Endothelial cell of umbilical vein (primary cell): Measurements from ENCODE around the gene PAPLN. TPM values are rescaled to one million over a fixed set of nuclear protein-coding genes. Genes with fewer than 3 reads are reported as not detected.

Experiments
- BruUV-seq: library from RNA; stranded (reverse); fragments of 400-500 nt; replicated peaks from 2 replicates; lab custom pipeline; 2021; lab: Mats Ljungman, UMichigan
- CTCF ChIA-PET: fragments of 300-600, 350-600 bp; sonication (Branson Sonifier 250); formaldehyde crosslinking; loops from one replicate; lab custom pipeline; 2021; ENCODE audit warnings: antibody characterized with exemption, inconsistent platforms; lab: Charles Lee
- POLR2A ChIA-PET: fragments of 300-600, 350-600 bp; sonication (Branson Sonifier 250); formaldehyde crosslinking; loops from one replicate; lab custom pipeline; 2021; ENCODE audit warnings: antibody characterized with exemption, inconsistent platforms; lab: Charles Lee
- DNase-seq: peaks from one replicate; pipeline ENCODE4 v3.0.0-alpha.2; 2011; ENCODE audit warnings: low read depth, low spot score
- FAIRE-seq: peaks from 2 replicates; lab custom pipeline; 2011; peaks lifted over from hg19 to GRCh38; lab: Jason Lieb, UNC
- H2AFZ ChIP-seq: 2 replicates; pipeline ENCODE4 v1.6.0; 2012; ENCODE audit warnings: low read depth, low read length, control low read depth, inconsistent platforms
- H3K27ac ChIP-seq: 2 replicates; pipeline ENCODE4 v1.5.1; 2011; ENCODE audit warnings: low read depth, mild to moderate bottlenecking, control low read depth, low read length, moderate library complexity; ENCODE audit not compliant: insufficient read depth
- H3K27me3 ChIP-seq, 2 experiments: 2 replicates each; pipeline versions ENCODE4 v1.6.0 to v1.6.1; 2011; ENCODE audit warnings: low read length in 2 of 2, mixed read lengths in 1 of 2; ENCODE audit not compliant: control insufficient read depth in 2 of 2, insufficient read depth in 2 of 2
- H3K36me3 ChIP-seq, 2 experiments: 2 replicates in 1 of 2; 3 replicates in 1 of 2; pipeline ENCODE4 v1.5.1; 2011; ENCODE audit warnings: low read length in 2 of 2, mild to moderate bottlenecking in 1 of 2, moderate library complexity in 1 of 2; ENCODE audit not compliant: control insufficient read depth in 2 of 2, insufficient read depth in 2 of 2; ENCODE audit errors: extremely low read depth in 1 of 2
- H3K4me1 ChIP-seq: 3 replicates; pipeline ENCODE4 v1.5.1; 2011; ENCODE audit warnings: mild to moderate bottlenecking, low read length; ENCODE audit not compliant: control insufficient read depth, insufficient read depth; ENCODE audit errors: extremely low read depth
- H3K4me2 ChIP-seq: 2 replicates; pipeline ENCODE4 v1.6.1; 2011; ENCODE audit warnings: low read length, control low read depth, mixed read lengths; ENCODE audit not compliant: insufficient read depth
- H3K4me3 ChIP-seq, 3 experiments: fragments of 200-600 bp in 1 of 3; sonication (generic), shearing (Covaris generic) in 1 of 3; replicated peaks in 1 of 3; 2 replicates each; pipeline ENCODE4 v1.5.1; 2011 to 2016; ENCODE audit warnings: control low read depth in 3 of 3, low read length in 3 of 3, mild to moderate bottlenecking in 2 of 3, inconsistent platforms in 1 of 3, low read depth in 1 of 3, moderate library complexity in 1 of 3; ENCODE audit not compliant: insufficient read depth in 1 of 3
- H3K79me2 ChIP-seq: 2 replicates; pipeline ENCODE4 v1.6.0; 2012; ENCODE audit warnings: low read length, inconsistent platforms; ENCODE audit not compliant: control insufficient read depth, insufficient read depth
- H3K9ac ChIP-seq: replicated peaks from 2 replicates; pipeline ENCODE3; 2011; ENCODE audit warnings: low read length, control low read depth; ENCODE audit not compliant: insufficient read depth; ENCODE audit errors: extremely low read depth
- H3K9me1 ChIP-seq: replicated peaks from 3 replicates; pipeline ENCODE4 v1.6.0; 2011; ENCODE audit warnings: mild to moderate bottlenecking, low read length; ENCODE audit not compliant: control insufficient read depth, insufficient read depth; ENCODE audit errors: extremely low read depth
- H3K9me3 ChIP-seq: replicated peaks from 2 replicates; pipeline ENCODE4 v1.5.1; 2012; ENCODE audit warnings: low read length, inconsistent platforms; ENCODE audit not compliant: control insufficient read depth, insufficient read depth
- H4K20me1 ChIP-seq: replicated peaks from 2 replicates; pipeline ENCODE3; 2011; ENCODE audit warnings: mild to moderate bottlenecking, low read length; ENCODE audit not compliant: control insufficient read depth, insufficient read depth; ENCODE audit errors: extremely low read depth
- EZH2 ChIP-seq: IDR thresholded peaks from 2 replicates; pipeline ENCODE4 v1.6.1; 2012; ENCODE audit warnings: borderline replicate concordance, low read depth, mild to moderate bottlenecking, moderate library complexity, low read length, inconsistent platforms; ENCODE audit not compliant: severe bottlenecking
- GATA2 ChIP-seq: IDR thresholded peaks from 2 replicates; pipeline ENCODE4 v1.7.0; 2011; ENCODE audit warnings: low read depth, mild to moderate bottlenecking, moderate library complexity, mixed read lengths, low read length; ENCODE audit not compliant: insufficient read length, insufficient read depth
- MYC ChIP-seq: IDR thresholded peaks from one replicate; pipeline ENCODE4 v1.6.1; 2011; ENCODE audit warnings: mild to moderate bottlenecking, low read depth, low read length
- dilution Hi-C: fragments of 300-500 bp; cut with MboI; formaldehyde crosslinking; loops from one replicate; pipeline ENCODE4 v1.15.0; 2019; ENCODE audit warnings: low sequenced_read_pairs; ENCODE audit not compliant: extremely low pct_ligation_motif_present
- intact Hi-C: fragments of 100-400 bp; cut with micrococcal nuclease; formaldehyde crosslinking; loops from one replicate; pipeline ENCODE4 v1.10.0; 2022
- polyA plus RNA-seq, 4 experiments: library from polyadenylated mRNA; depleted of rRNA in 3 of 4; stranded (reverse) in 3 of 4; unstranded in 1 of 4; fragments of >200 nt; gene quantifications; 2 replicates each; pipeline versions ENCODE4 v1.2.1 to v1.2.3, GENCODE V29; 2011 to 2012; ENCODE audit warnings: missing spikeins in 1 of 4
- total RNA-seq: library from RNA; stranded (reverse); gene quantifications from 2 replicates; pipeline ENCODE4 v1.2.3, GENCODE V29; 2021
- TF ChIP-seq, protein P1 (sequence below), 2 donors: IDR thresholded peaks; 1 replicate in 1 of 2; 2 replicates in 1 of 2; pipeline ENCODE4 v1.5.1; 2011; ENCODE audit warnings: low read length in 2 of 2, mild to moderate bottlenecking in 2 of 2, moderate library complexity in 2 of 2, control low read depth in 1 of 2, inconsistent platforms in 1 of 2, low read depth in 1 of 2; ENCODE audit not compliant: insufficient read depth in 1 of 2; ENCODE audit errors: extremely low read depth in 1 of 2

The PAPLN gene
- total and polyA plus RNA-seq, 2 donors (not counting 3 experiments of a cell fraction or from before 2014, with no cell fraction given), result 5.5 to 6.4 TPM

DNA sequence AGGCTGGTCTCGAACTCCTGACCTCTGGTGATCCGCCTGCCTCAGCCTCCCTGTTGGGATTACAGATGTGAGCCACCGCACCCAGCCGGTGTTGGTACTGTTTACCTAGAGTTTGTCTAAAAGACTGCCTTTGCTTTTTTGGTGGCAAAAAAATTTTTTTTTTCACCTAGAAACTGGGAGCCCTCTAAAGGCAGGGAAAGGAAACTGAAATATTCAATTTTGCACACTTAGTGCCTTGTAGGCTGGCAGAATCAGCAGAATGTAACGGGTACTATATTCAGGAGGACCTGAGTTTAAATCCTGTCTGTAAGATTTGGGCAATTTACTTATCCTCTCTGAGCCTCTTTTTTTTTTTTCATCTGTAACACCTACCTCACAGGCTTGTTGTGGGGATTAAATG lies 43.6 kb downstream of the PAPLN start:
- intact Hi-C loops, result no loop called here
- POLR2A ChIA-PET, result no interaction called here

More for the DNA sequence above, 43.6 kb downstream of the PAPLN start:
- dilution Hi-C loops, result loop anchor here (25.0 kb wide), 1 partner anchor 181 kb away; the partner anchor contains the start of gene NUMB
- H3K27ac ChIP-seq, result no peak overlapping the region
- H3K9me1 ChIP-seq, result no peaks in the 10 kb centered on the region
- no peak for FAIRE-seq
- no peaks in the 10 kb centered on the region for H3K9me3 ChIP-seq
- no peaks in the 10 kb centered on the region for H3K27me3 ChIP-seq
- H2AFZ ChIP-seq, result no peak overlapping the region
- no peak for DNase-seq
- no peak overlapping the region for H3K4me3 ChIP-seq
- H3K4me1 ChIP-seq, result no peaks in the 10 kb centered on the region
- H3K36me3 ChIP-seq, result peaks cover 16 to 35% of the 10 kb centered on the region in 2 experiments
- no TSS peak for BruUV-seq
- CTCF ChIA-PET, result interaction anchor here (1.3 to 2.0 kb wide), 2 partner anchors 14 to 15 kb away, joined by 6 to 10 read pairs; no protein-coding TSS in a partner anchor
- H3K4me2 ChIP-seq, result no peak overlapping the region
- no peak overlapping the region for H3K9ac ChIP-seq
- H4K20me1 ChIP-seq, result no peaks in the 10 kb centered on the region
- TF ChIP-seq MYC (no peak), EZH2 (no peak), GATA2 (no peak)
- TF ChIP-seq, protein P1, sequence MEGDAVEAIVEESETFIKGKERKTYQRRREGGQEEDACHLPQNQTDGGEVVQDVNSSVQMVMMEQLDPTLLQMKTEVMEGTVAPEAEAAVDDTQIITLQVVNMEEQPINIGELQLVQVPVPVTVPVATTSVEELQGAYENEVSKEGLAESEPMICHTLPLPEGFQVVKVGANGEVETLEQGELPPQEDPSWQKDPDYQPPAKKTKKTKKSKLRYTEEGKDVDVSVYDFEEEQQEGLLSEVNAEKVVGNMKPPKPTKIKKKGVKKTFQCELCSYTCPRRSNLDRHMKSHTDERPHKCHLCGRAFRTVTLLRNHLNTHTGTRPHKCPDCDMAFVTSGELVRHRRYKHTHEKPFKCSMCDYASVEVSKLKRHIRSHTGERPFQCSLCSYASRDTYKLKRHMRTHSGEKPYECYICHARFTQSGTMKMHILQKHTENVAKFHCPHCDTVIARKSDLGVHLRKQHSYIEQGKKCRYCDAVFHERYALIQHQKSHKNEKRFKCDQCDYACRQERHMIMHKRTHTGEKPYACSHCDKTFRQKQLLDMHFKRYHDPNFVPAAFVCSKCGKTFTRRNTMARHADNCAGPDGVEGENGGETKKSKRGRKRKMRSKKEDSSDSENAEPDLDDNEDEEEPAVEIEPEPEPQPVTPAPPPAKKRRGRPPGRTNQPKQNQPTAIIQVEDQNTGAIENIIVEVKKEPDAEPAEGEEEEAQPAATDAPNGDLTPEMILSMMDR (IDR thresholded peaks at IDR 0.05; ENCODE audit: extremely low read depth in 1 of 2, insufficient read depth in 1 of 2, low read depth in 1 of 2, low read length in 2 of 2), result no peak
- H3K79me2 ChIP-seq, result no peaks in the 10 kb centered on the region
